ENCODE data around the gene GALNT18.

DNA sequence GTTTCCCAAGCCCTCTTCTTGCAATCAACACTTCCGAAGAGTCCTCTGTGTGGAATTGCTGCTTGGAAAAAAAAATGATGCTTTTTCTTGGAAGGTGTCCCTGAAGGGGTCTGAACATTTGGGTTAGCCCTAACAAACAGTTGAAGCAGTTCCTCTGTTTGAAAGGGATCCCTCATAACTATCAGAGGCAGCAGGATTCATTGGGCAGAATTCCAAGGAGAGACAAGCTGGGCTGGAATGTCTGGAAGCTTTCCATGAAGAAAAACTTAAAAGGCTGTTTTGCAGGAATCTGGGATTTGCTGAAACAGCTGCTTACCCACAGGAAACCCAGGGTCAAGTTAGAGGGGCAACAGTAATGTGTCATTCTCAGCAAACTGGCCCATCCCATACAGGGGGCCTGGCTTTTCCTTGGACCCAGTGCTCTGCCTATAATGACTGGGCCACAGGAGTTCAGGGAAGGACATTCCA lies 271.9 kb downstream of the GALNT18 start:
- TF ChIP-seq, protein P1, sequence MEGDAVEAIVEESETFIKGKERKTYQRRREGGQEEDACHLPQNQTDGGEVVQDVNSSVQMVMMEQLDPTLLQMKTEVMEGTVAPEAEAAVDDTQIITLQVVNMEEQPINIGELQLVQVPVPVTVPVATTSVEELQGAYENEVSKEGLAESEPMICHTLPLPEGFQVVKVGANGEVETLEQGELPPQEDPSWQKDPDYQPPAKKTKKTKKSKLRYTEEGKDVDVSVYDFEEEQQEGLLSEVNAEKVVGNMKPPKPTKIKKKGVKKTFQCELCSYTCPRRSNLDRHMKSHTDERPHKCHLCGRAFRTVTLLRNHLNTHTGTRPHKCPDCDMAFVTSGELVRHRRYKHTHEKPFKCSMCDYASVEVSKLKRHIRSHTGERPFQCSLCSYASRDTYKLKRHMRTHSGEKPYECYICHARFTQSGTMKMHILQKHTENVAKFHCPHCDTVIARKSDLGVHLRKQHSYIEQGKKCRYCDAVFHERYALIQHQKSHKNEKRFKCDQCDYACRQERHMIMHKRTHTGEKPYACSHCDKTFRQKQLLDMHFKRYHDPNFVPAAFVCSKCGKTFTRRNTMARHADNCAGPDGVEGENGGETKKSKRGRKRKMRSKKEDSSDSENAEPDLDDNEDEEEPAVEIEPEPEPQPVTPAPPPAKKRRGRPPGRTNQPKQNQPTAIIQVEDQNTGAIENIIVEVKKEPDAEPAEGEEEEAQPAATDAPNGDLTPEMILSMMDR (IDR thresholded peaks at IDR 0.05; ENCODE audit: poor library complexity, severe bottlenecking) = no peak
- TF ChIP-seq EP300 (conservative IDR thresholded peaks at IDR 0.05; ENCODE audit: poor library complexity, severe bottlenecking) = no peak
- no peak for TF ChIP-seq EZH2 (IDR thresholded peaks at IDR 0.05; ENCODE audit: borderline replicate concordance, insufficient read depth, low read length, poor library complexity, severe bottlenecking)
- TF ChIP-seq SMC3 (conservative IDR thresholded peaks at IDR 0.05; ENCODE audit: poor library complexity) = no peak
- TF ChIP-seq POLR2AphosphoS5 (IDR thresholded peaks at IDR 0.05) = no peak

Measured in neural cell (in vitro differentiated cells).